ENCODE measurements around the gene AIM2. TPM values are rescaled to one million over a fixed set of nuclear protein-coding genes. Genes with fewer than 3 reads are reported as not detected.

The AIM2 gene
- total RNA-seq, 1 experiment from 2014 or later, result 1.1 TPM

DNA sequence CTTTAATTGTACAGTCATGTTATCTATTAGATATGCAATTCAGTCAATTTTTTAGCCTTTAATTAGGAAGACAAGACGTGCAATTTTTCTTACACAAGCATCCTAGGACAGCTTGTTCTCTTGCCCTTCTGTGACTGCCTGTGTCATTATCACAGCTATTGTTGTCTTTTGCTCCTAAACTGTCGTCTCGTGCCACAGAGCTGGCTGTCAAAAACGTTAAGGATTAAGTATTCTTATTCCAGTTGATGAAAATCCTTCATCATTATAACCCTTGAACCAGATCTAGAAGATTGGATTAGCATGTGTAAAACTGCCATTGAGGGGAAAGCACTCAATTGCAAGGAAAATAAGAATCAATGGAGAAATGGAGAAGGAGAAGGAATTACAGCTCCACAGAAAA, 43.8 kb upstream of the AIM2 start:
- H3K4me1 Mint-ChIP-seq, result peaks cover 11% of the 10 kb centered on the region
- CTCF ChIA-PET, result interaction anchor here (1.0 to 2.1 kb wide), 2 partner anchors 85 to 91 kb away, joined by 4 to 10 read pairs; no protein-coding TSS in a partner anchor

DNA sequence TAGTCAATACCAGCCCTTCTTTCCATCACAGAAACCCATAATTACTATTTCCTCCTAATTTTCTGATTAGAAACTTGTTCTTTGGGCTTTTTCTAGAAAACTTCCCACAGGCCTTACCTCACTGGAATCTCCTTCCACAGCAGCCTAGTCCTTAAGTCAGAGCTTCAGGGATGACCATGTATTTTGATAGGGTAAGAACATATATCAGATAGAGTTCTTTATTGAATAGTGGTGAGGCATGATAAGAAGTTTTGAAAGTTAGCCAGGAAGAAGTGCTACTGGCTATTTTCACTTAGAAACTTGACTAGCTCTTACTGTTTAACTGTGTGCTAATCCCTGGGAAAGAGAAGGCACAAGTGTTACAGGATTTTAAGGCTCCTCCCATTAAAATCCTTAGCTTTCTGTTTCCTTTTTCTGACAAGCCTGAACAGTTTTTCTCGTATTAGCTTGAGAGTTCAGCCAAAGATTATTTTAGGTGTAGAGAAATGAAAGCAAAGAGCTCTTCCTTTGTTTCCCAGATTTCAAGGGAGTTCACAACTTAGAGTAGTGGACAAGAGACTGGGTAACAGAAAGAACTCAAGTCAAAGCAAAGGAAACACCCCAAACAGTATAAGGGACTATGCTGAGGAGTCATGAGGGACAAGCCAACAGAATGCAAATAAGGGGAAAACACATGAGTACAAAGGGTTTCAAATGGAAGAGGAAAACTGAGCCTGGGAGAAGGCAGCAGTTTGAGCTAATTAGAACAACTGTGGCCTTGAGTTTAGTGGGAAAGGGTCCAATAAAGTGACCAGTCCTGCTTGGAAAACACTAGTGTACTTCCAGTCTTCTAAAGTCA, 37.2 kb upstream of the AIM2 start:
- H3K36me3 Mint-ChIP-seq, result no peaks in the 10 kb centered on the region
- H3K4me3 Mint-ChIP-seq, result no peak overlapping the region
- peaks cover 9% of the 10 kb centered on the region for H3K9me3 Mint-ChIP-seq
- DNase-seq (ENCODE audit: low spot score) (no peak), ATAC-seq (no peak)
- peaks cover 3% of the 10 kb centered on the region; the same call in 1 of the 2 replicates for H3K27me3 Mint-ChIP-seq (ENCODE audit: low read depth)
- CTCF ChIA-PET, result no interaction called here
- H3K27ac Mint-ChIP-seq, result no peak overlapping the region
- POLR2A ChIA-PET, result no interaction called here
- H3K4me1 Mint-ChIP-seq, result peaks cover 4% of the 10 kb centered on the region
- no peak for TF ChIP-seq MXD4 (CRISPR knock-in tag; IDR thresholded peaks at IDR 0.05; ENCODE audit: borderline replicate concordance)
- TF ChIP-seq OVOL2 (CRISPR knock-in tag; IDR thresholded peaks at IDR 0.05; ENCODE audit: borderline replicate concordance), result no peak
- TF ChIP-seq, protein P1, sequence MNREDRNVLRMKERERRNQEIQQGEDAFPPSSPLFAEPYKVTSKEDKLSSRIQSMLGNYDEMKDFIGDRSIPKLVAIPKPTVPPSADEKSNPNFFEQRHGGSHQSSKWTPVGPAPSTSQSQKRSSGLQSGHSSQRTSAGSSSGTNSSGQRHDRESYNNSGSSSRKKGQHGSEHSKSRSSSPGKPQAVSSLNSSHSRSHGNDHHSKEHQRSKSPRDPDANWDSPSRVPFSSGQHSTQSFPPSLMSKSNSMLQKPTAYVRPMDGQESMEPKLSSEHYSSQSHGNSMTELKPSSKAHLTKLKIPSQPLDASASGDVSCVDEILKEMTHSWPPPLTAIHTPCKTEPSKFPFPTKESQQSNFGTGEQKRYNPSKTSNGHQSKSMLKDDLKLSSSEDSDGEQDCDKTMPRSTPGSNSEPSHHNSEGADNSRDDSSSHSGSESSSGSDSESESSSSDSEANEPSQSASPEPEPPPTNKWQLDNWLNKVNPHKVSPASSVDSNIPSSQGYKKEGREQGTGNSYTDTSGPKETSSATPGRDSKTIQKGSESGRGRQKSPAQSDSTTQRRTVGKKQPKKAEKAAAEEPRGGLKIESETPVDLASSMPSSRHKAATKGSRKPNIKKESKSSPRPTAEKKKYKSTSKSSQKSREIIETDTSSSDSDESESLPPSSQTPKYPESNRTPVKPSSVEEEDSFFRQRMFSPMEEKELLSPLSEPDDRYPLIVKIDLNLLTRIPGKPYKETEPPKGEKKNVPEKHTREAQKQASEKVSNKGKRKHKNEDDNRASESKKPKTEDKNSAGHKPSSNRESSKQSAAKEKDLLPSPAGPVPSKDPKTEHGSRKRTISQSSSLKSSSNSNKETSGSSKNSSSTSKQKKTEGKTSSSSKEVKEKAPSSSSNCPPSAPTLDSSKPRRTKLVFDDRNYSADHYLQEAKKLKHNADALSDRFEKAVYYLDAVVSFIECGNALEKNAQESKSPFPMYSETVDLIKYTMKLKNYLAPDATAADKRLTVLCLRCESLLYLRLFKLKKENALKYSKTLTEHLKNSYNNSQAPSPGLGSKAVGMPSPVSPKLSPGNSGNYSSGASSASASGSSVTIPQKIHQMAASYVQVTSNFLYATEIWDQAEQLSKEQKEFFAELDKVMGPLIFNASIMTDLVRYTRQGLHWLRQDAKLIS (CRISPR knock-in tag; IDR thresholded peaks at IDR 0.05; ENCODE audit: borderline replicate concordance), result no peak
- TF ChIP-seq, protein P2, sequence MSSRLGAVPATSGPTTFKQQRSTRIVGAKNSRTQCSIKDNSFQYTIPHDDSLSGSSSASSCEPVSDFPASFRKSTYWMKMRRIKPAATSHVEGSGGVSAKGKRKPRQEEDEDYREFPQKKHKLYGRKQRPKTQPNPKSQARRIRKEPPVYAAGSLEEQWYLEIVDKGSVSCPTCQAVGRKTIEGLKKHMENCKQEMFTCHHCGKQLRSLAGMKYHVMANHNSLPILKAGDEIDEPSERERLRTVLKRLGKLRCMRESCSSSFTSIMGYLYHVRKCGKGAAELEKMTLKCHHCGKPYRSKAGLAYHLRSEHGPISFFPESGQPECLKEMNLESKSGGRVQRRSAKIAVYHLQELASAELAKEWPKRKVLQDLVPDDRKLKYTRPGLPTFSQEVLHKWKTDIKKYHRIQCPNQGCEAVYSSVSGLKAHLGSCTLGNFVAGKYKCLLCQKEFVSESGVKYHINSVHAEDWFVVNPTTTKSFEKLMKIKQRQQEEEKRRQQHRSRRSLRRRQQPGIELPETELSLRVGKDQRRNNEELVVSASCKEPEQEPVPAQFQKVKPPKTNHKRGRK (CRISPR knock-in tag; IDR thresholded peaks at IDR 0.05; ENCODE audit: borderline replicate concordance), result no peak
- no peak for TF ChIP-seq NFYB (CRISPR knock-in tag; conservative IDR thresholded peaks at IDR 0.05; ENCODE audit: low read depth)

More for the DNA sequence above, 43.8 kb upstream of the AIM2 start:
- H3K4me3 Mint-ChIP-seq, result no peak overlapping the region
- no peaks in the 10 kb centered on the region for H3K27me3 Mint-ChIP-seq (ENCODE audit: low read depth)
- no peaks in the 10 kb centered on the region for H3K9me3 Mint-ChIP-seq
- ATAC-seq, result no peak
- POLR2A ChIA-PET, result no interaction called here
- no peak for TF ChIP-seq NR1H2 (CRISPR knock-in tag; IDR thresholded peaks at IDR 0.05)
- TF ChIP-seq, protein P3, sequence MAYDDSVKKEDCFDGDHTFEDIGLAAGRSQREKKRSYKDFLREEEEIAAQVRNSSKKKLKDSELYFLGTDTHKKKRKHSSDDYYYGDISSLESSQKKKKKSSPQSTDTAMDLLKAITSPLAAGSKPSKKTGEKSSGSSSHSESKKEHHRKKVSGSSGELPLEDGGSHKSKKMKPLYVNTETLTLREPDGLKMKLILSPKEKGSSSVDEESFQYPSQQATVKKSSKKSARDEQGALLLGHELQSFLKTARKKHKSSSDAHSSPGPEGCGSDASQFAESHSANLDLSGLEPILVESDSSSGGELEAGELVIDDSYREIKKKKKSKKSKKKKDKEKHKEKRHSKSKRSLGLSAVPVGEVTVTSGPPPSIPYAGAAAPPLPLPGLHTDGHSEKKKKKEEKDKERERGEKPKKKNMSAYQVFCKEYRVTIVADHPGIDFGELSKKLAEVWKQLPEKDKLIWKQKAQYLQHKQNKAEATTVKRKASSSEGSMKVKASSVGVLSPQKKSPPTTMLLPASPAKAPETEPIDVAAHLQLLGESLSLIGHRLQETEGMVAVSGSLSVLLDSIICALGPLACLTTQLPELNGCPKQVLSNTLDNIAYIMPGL (CRISPR knock-in tag; IDR thresholded peaks at IDR 0.05), result no peak
- TF ChIP-seq ZNF121 (CRISPR knock-in tag; IDR thresholded peaks at IDR 0.05), result no peak
- TF ChIP-seq, protein P4, sequence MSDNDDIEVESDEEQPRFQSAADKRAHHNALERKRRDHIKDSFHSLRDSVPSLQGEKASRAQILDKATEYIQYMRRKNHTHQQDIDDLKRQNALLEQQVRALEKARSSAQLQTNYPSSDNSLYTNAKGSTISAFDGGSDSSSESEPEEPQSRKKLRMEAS (CRISPR knock-in tag; IDR thresholded peaks at IDR 0.05), result no peak
- TF ChIP-seq, protein P5, sequence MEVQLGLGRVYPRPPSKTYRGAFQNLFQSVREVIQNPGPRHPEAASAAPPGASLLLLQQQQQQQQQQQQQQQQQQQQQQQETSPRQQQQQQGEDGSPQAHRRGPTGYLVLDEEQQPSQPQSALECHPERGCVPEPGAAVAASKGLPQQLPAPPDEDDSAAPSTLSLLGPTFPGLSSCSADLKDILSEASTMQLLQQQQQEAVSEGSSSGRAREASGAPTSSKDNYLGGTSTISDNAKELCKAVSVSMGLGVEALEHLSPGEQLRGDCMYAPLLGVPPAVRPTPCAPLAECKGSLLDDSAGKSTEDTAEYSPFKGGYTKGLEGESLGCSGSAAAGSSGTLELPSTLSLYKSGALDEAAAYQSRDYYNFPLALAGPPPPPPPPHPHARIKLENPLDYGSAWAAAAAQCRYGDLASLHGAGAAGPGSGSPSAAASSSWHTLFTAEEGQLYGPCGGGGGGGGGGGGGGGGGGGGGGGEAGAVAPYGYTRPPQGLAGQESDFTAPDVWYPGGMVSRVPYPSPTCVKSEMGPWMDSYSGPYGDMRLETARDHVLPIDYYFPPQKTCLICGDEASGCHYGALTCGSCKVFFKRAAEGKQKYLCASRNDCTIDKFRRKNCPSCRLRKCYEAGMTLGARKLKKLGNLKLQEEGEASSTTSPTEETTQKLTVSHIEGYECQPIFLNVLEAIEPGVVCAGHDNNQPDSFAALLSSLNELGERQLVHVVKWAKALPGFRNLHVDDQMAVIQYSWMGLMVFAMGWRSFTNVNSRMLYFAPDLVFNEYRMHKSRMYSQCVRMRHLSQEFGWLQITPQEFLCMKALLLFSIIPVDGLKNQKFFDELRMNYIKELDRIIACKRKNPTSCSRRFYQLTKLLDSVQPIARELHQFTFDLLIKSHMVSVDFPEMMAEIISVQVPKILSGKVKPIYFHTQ (CRISPR knock-in tag; IDR thresholded peaks at IDR 0.05), result no peak
- TF ChIP-seq, protein P6, sequence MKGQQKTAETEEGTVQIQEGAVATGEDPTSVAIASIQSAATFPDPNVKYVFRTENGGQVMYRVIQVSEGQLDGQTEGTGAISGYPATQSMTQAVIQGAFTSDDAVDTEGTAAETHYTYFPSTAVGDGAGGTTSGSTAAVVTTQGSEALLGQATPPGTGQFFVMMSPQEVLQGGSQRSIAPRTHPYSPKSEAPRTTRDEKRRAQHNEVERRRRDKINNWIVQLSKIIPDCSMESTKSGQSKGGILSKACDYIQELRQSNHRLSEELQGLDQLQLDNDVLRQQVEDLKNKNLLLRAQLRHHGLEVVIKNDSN (CRISPR knock-in tag; IDR thresholded peaks at IDR 0.05), result no peak
- TF ChIP-seq, protein P7, sequence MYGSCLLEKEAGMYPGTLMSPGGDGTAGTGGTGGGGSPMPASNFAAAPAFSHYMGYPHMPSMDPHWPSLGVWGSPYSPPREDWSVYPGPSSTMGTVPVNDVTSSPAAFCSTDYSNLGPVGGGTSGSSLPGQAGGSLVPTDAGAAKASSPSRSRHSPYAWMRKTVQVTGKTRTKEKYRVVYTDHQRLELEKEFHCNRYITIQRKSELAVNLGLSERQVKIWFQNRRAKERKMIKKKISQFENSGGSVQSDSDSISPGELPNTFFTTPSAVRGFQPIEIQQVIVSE (CRISPR knock-in tag; IDR thresholded peaks at IDR 0.05; ENCODE audit: borderline replicate concordance), result no peak
- no peak for TF ChIP-seq JAZF1 (CRISPR knock-in tag; IDR thresholded peaks at IDR 0.05)
- TF ChIP-seq, protein P8, sequence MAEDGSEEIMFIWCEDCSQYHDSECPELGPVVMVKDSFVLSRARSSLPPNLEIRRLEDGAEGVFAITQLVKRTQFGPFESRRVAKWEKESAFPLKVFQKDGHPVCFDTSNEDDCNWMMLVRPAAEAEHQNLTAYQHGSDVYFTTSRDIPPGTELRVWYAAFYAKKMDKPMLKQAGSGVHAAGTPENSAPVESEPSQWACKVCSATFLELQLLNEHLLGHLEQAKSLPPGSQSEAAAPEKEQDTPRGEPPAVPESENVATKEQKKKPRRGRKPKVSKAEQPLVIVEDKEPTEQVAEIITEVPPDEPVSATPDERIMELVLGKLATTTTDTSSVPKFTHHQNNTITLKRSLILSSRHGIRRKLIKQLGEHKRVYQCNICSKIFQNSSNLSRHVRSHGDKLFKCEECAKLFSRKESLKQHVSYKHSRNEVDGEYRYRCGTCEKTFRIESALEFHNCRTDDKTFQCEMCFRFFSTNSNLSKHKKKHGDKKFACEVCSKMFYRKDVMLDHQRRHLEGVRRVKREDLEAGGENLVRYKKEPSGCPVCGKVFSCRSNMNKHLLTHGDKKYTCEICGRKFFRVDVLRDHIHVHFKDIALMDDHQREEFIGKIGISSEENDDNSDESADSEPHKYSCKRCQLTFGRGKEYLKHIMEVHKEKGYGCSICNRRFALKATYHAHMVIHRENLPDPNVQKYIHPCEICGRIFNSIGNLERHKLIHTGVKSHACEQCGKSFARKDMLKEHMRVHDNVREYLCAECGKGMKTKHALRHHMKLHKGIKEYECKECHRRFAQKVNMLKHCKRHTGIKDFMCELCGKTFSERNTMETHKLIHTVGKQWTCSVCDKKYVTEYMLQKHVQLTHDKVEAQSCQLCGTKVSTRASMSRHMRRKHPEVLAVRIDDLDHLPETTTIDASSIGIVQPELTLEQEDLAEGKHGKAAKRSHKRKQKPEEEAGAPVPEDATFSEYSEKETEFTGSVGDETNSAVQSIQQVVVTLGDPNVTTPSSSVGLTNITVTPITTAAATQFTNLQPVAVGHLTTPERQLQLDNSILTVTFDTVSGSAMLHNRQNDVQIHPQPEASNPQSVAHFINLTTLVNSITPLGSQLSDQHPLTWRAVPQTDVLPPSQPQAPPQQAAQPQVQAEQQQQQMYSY (CRISPR knock-in tag; IDR thresholded peaks at IDR 0.05), result no peak
- no peak overlapping the region for H3K27ac Mint-ChIP-seq
- H3K36me3 Mint-ChIP-seq, result no peaks in the 10 kb centered on the region
- DNase-seq (ENCODE audit: low spot score), result no peak

Measured in WTC11 (cell line).